PFSK-1 (cell line): Measurements from ENCODE around the gene MINDY4.

Source experiments
- FOXP2 ChIP-seq: optimal IDR thresholded peaks from 2 replicates; pipeline ENCODE3; 2011; ENCODE audit warnings: borderline replicate concordance, control low read depth, inconsistent platforms; ENCODE audit not compliant: insufficient read depth; ENCODE audit errors: extremely low read length, extremely low read depth
- POLR2AphosphoS5 ChIP-seq: IDR thresholded peaks from 2 replicates; pipeline ENCODE4 v1.6.1; 2012; ENCODE audit warnings: low read depth, mild to moderate bottlenecking, control low read depth, low read length, moderate library complexity
- REST ChIP-seq, 2 experiments: IDR thresholded peaks; 2 replicates each; pipeline versions ENCODE4 v1.6.1 to v1.8.0; 2011 to 2012; ENCODE audit warnings: low read depth in 2 of 2, low read length in 2 of 2, control low read depth in 1 of 2, inconsistent platforms in 1 of 2, mild to moderate bottlenecking in 1 of 2, moderate library complexity in 1 of 2; ENCODE audit not compliant: insufficient read depth in 1 of 2
- SIN3A ChIP-seq: IDR thresholded peaks from 2 replicates; pipeline ENCODE4 v1.6.1; 2012; ENCODE audit warnings: mild to moderate bottlenecking, low read length, moderate library complexity, borderline replicate concordance; ENCODE audit not compliant: insufficient read depth
- TAF1 ChIP-seq: IDR thresholded peaks from 2 replicates; pipeline ENCODE4 v1.6.1; 2012; ENCODE audit warnings: low read length, control low read depth, borderline replicate concordance; ENCODE audit not compliant: insufficient read depth

MINDY4 gene

GRCh38 chr7:30896783-30897637, 125.8 kb downstream of the MINDY4 start:
- no peak for TF ChIP-seq POLR2AphosphoS5
- TF ChIP-seq REST (IDR thresholded peaks at IDR 0.05; ENCODE audit: insufficient read depth in 1 of 2, low read depth in 2 of 2, low read length in 2 of 2), result no peak
- no peak for TF ChIP-seq FOXP2
- no peak for TF ChIP-seq SIN3A
- no peak for TF ChIP-seq TAF1

- TF ChIP-seq TAF1 (no peak), SIN3A (no peak), FOXP2 (no peak), REST (IDR thresholded peaks at IDR 0.05; ENCODE audit: insufficient read depth in 1 of 2, low read depth in 2 of 2, low read length in 2 of 2) (no peak), POLR2AphosphoS5 (no peak)
Observed at GRCh38 chr7:30897770-30898169, 126.6 kb downstream of the MINDY4 start.

GRCh38 chr7:30898411-30898810, 127.2 kb downstream of the MINDY4 start:
- TF ChIP-seq FOXP2 (no peak), SIN3A (no peak), TAF1 (no peak), REST (IDR thresholded peaks at IDR 0.05; ENCODE audit: insufficient read depth in 1 of 2, low read depth in 2 of 2, low read length in 2 of 2) (no peak), POLR2AphosphoS5 (no peak)

- TF ChIP-seq TAF1 (no peak), SIN3A (no peak), FOXP2 (no peak), REST (IDR thresholded peaks at IDR 0.05; ENCODE audit: insufficient read depth in 1 of 2, low read depth in 2 of 2, low read length in 2 of 2) (no peak), POLR2AphosphoS5 (no peak)
Observed at GRCh38 chr7:30899066-30899465, 127.8 kb downstream of the MINDY4 start.
